ENCODE data around the gene GCAT. TPM values are rescaled to one million over a fixed set of nuclear protein-coding genes. Genes with fewer than 3 reads are reported as not detected.

GCAT gene
- total RNA-seq, result 10 to 100 TPM in 1 of 2 donors, 1 to 10 TPM in 1; 3.9 to 42.5 TPM

DNA sequence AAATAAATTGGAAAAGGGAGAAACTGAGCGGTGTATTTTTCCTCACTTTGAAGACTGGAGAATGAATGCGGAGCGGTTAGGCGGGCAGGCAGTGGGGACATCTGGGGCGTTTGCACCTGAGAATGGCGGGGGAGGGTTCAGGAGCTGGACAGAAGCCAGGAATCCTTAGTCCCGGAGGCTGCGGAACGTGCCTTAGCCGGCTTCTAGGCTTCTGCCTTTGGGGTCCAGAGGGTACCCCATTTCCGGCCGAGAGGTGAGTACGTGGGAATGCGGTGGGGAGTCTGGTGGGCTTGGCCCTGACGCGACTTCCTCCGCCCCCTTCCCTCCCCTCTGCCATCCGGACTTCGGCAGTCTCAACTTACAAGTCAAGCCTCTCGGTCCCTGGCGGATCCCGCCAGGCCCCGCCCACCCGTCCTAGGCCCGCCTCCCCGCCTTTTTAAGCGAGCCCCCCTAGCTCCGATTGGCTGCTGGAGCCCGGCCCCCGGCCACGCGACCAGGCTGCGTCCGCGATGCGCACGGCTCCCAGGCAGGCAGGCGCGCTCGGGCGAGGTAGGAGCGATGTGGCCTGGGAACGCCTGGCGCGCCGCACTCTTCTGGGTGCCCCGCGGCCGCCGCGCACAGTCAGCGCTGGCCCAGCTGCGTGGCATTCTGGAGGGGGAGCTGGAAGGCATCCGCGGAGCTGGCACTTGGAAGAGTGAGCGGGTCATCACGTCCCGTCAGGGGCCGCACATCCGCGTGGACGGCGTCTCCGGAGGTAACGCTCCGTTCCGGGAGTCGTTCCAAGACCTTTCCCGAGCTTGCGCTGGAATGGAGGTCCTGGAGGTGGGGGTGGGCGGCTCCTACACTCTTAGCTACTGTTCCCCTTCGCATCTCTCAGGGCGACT is at the start of gene GCAT:
Gene GCAT (plus strand): TSS at position 525 of the 884 bp plus-strand sequence. CDS start 34 bp downstream, at position 559.
- H3K27ac ChIP-seq, result peak within 1 kb of the TSS; percentile 21 to 72
- H3K4me3 ChIP-seq, result peak within 1 kb of the TSS; percentile 67
- TF ChIP-seq CTCF (IDR thresholded peaks at IDR 0.05), result no peak
- DNase-seq (ENCODE audit: low spot score), result peak; percentile 79
- peaks cover 12 to 51% of the 10 kb centered on the region in 2 donors for H3K4me1 ChIP-seq (ENCODE audit: control insufficient read depth in 1 of 2, low read depth in 2 of 2)
- H3K27me3 ChIP-seq (replicated peaks; ENCODE audit: insufficient read depth), result no peaks in the 10 kb centered on the region
- peak; percentile 71 for ATAC-seq (ENCODE audit: insufficient number of reproducible peaks, low FRiP score, low read depth)
- H3K9me3 ChIP-seq, result no peaks in the 10 kb centered on the region
- no peaks in the 10 kb centered on the region for H3K36me3 ChIP-seq

DNA sequence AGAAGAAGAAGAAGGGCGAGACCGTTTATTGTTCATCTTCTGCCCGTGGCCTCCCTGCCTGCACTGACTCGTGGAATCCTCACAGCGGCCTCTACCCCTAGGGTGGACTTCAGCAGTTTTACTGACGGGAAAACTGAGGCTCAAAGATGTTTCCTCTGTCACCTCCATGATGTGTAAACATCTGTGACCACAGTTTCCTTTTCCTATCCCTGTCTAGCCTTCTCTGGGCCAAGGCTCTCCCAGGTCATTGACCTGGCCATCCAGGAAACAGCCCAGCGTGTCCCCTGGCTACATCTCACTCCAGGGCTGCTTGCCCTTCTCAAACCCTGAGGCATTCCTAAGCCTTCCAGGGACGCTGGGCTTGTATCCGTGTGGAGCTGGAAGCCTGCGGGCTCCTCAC is 49.0 kb upstream of the GCAT start:
- H3K36me3 ChIP-seq, result peaks cover 68% of the 10 kb centered on the region
- no peak for ATAC-seq (ENCODE audit: insufficient number of reproducible peaks, low FRiP score, low read depth)

GRCh38 chr22:37759281-37759680 is 48.5 kb upstream of the GCAT start:
- Histone ChIP-seq H3K4me1 (ENCODE audit: control insufficient read depth in 1 of 2, low read depth in 2 of 2) (peaks cover 0 to 2% of the 10 kb centered on the region in 2 donors), H3K27me3 (replicated peaks; ENCODE audit: insufficient read depth) (no peaks in the 10 kb centered on the region), H3K27ac (no peak overlapping the region), H3K9me3 (no peaks in the 10 kb centered on the region), H3K4me3 (no peak overlapping the region), H3K36me3 (peaks cover 69% of the 10 kb centered on the region)
- no peak for ATAC-seq (ENCODE audit: insufficient number of reproducible peaks, low FRiP score, low read depth)
- no peak for TF ChIP-seq CTCF (IDR thresholded peaks at IDR 0.05)
- no peak for DNase-seq (ENCODE audit: low spot score)

More for the DNA sequence above, 49.0 kb upstream of the GCAT start:
- DNase-seq (ENCODE audit: low spot score), result no peak
- no peak overlapping the region for H3K4me3 ChIP-seq
- H3K9me3 ChIP-seq, result no peaks in the 10 kb centered on the region
- peaks cover 0 to 5% of the 10 kb centered on the region in 2 donors for H3K4me1 ChIP-seq (ENCODE audit: control insufficient read depth in 1 of 2, low read depth in 2 of 2)
- TF ChIP-seq CTCF (IDR thresholded peaks at IDR 0.05), result no peak
- no peak overlapping the region for H3K27ac ChIP-seq
- no peaks in the 10 kb centered on the region for H3K27me3 ChIP-seq (replicated peaks; ENCODE audit: insufficient read depth)

DNA sequence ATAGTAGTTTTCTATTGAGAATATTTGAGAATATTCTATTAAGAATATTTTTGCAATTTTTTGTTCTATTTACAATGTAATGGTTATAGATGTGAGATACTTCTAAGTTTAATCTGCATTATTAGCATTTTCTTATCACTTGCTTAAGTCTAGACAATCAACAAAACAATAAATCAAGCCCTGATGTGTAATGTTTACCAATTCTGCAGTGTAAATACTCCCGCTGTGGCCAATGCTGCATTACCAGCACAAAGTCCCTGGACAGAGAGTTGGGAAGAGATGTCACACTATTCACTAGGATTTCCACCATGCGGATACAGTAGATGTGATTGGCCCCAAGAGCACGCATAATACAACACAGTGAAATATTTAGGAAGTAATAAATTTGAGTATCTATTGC is 47.6 kb upstream of the GCAT start:
- no peak for TF ChIP-seq CTCF (IDR thresholded peaks at IDR 0.05)
- H3K27ac ChIP-seq, result no peak overlapping the region
- no peak for DNase-seq (ENCODE audit: low spot score)
- H3K27me3 ChIP-seq (replicated peaks; ENCODE audit: insufficient read depth), result no peaks in the 10 kb centered on the region
- H3K36me3 ChIP-seq, result peaks cover 64% of the 10 kb centered on the region
- H3K9me3 ChIP-seq, result no peaks in the 10 kb centered on the region
- H3K4me3 ChIP-seq, result no peak overlapping the region
- ATAC-seq (ENCODE audit: insufficient number of reproducible peaks, low FRiP score, low read depth), result no peak
- H3K4me1 ChIP-seq (ENCODE audit: control insufficient read depth in 1 of 2, low read depth in 2 of 2), result peaks cover 0 to 10% of the 10 kb centered on the region in 2 donors

- no peak for TF ChIP-seq CTCF (IDR thresholded peaks at IDR 0.05)
- H3K36me3 ChIP-seq, result peaks cover 52% of the 10 kb centered on the region
- H3K27ac ChIP-seq, result no peak overlapping the region
- ATAC-seq (ENCODE audit: insufficient number of reproducible peaks, low FRiP score, low read depth), result no peak
- no peaks in the 10 kb centered on the region for H3K9me3 ChIP-seq
- H3K4me1 ChIP-seq (ENCODE audit: control insufficient read depth in 1 of 2, low read depth in 2 of 2), result peaks cover 0 to 10% of the 10 kb centered on the region in 2 donors
- H3K27me3 ChIP-seq (replicated peaks; ENCODE audit: insufficient read depth), result no peaks in the 10 kb centered on the region
- no peak for DNase-seq (ENCODE audit: low spot score)
- H3K4me3 ChIP-seq, result no peak overlapping the region
Observed at GRCh38 chr22:37762389-37762836, 45.3 kb upstream of the GCAT start.

Data from thoracic aorta (tissue), 2 donors.